Panc1 (cell line): ENCODE measurements around the gene BLVRA. TPM values are rescaled to one million over a fixed set of nuclear protein-coding genes. Genes with fewer than 3 reads are reported as not detected.
A peak's percentile ranks its signal among the peaks of the same experiment; 100 is the strongest.
"Not testable (repeated sequence)": the region's sequence is repeated elsewhere in the genome, so short reads cannot be mapped to it uniquely, and the experiment has no call there.

Experiments used
- ATAC-seq: fragments of 200-7000 bp; cut with Tn5 transposase; 2 replicates; pipeline ENCODE4 v1.9.1; 2020; ENCODE audit warnings: mild to moderate bottlenecking, moderate library complexity
- BruUV-seq: library from RNA; stranded (reverse); fragments of 400-500 nt; replicated peaks from 2 replicates; lab custom pipeline; 2021; lab: Mats Ljungman, UMichigan
- CTCF ChIA-PET: fragments of 300-600 bp; sonication (Branson Sonifier 250); formaldehyde crosslinking; loops from one replicate; lab custom pipeline; 2022; ENCODE audit warnings: antibody characterized with exemption; lab: Charles Lee
- POLR2A ChIA-PET: fragments of 300-600 bp; sonication (Branson Sonifier 250); formaldehyde crosslinking; loops from one replicate; lab custom pipeline; 2022; ENCODE audit warnings: antibody characterized with exemption; lab: Charles Lee
- DNase-seq: peaks from one replicate; pipeline ENCODE4 v3.0.0-alpha.2; 2010; ENCODE audit warnings: low read depth, low spot score
- H3K27ac ChIP-seq: 2 replicates; pipeline ENCODE4 v1.5.1; 2011; ENCODE audit warnings: mild to moderate bottlenecking, low read length, inconsistent platforms
- H3K27me3 ChIP-seq: fragments of 200-500 bp; sonication (Bioruptor generic); 2 replicates; pipeline ENCODE4 v1.6.0; 2014; ENCODE audit warnings: low read length, inconsistent platforms; ENCODE audit not compliant: control insufficient read depth, insufficient read depth
- H3K36me3 ChIP-seq: fragments of 200-500 bp; sonication (Bioruptor generic); 2 replicates; pipeline ENCODE4 v1.5.1; 2014; ENCODE audit warnings: inconsistent platforms, mild to moderate bottlenecking, low read length, moderate library complexity; ENCODE audit not compliant: control insufficient read depth, insufficient read depth
- H3K4me1 ChIP-seq: 2 replicates; pipeline ENCODE4 v1.5.1; 2011; ENCODE audit warnings: inconsistent platforms, mild to moderate bottlenecking, low read length, moderate library complexity; ENCODE audit not compliant: control insufficient read depth, insufficient read depth
- H3K4me3 ChIP-seq, 2 experiments: 2 replicates each; pipeline ENCODE4 v1.5.1; 2011 to 2012; ENCODE audit warnings: low read depth in 2 of 2, low read length in 2 of 2, mild to moderate bottlenecking in 2 of 2, inconsistent platforms in 1 of 2, moderate library complexity in 1 of 2
- H3K9me3 ChIP-seq: fragments of 200-500 bp; sonication (Bioruptor generic); 2 replicates; pipeline ENCODE4 v1.5.1; 2014; ENCODE audit warnings: low read depth, mild to moderate bottlenecking, inconsistent platforms, low read length, moderate library complexity; ENCODE audit not compliant: control insufficient read depth, insufficient read depth
- POLR2AphosphoS5 ChIP-seq: IDR thresholded peaks from 2 replicates; pipeline ENCODE4 v1.6.1; 2012; ENCODE audit warnings: mild to moderate bottlenecking, low read depth, low read length, moderate library complexity
- SIN3A ChIP-seq: IDR thresholded peaks from 2 replicates; pipeline ENCODE4 v1.6.1; 2012; ENCODE audit warnings: low read depth, mild to moderate bottlenecking, low read length, moderate library complexity, borderline replicate concordance; ENCODE audit not compliant: insufficient read depth
- TCF7L2 ChIP-seq: IDR thresholded peaks from 2 replicates; pipeline ENCODE4 v1.6.1; 2011; ENCODE audit warnings: mild to moderate bottlenecking, low read depth, low read length, inconsistent platforms
- in situ Hi-C: cut with HindIII; loops from 2 replicates; pipeline ENCODE4 v1.10.0; 2016; ENCODE audit warnings: low sequenced_read_pairs, low pct_unique_long_range_greater_than_20kb
- intact Hi-C: fragments of 100-400 bp; cut with micrococcal nuclease; formaldehyde crosslinking; loops from one replicate; pipeline ENCODE4 v1.10.0; 2022; ENCODE audit not compliant: unreplicated experiment
- total RNA-seq: library from RNA; stranded (reverse); gene quantifications from one replicate; pipeline ENCODE4 v1.2.1, GENCODE V29; 2021; ENCODE audit not compliant: unreplicated experiment
- TF ChIP-seq, protein P1 (sequence below): fragments of 450-650 bp; IDR thresholded peaks from 2 replicates; pipeline ENCODE4 v1.5.1; 2017; ENCODE audit warnings: mild to moderate bottlenecking
- TF ChIP-seq, protein P2 (sequence below), 2 experiments: IDR thresholded peaks; 2 replicates each; pipeline ENCODE4 v1.6.1; 2011 to 2012; ENCODE audit warnings: low read depth in 2 of 2, control low read depth in 1 of 2, low read length in 1 of 2, mild to moderate bottlenecking in 1 of 2, moderate library complexity in 1 of 2; ENCODE audit not compliant: insufficient read depth in 1 of 2

BLVRA gene
- total RNA-seq, 1 experiment from 2014 or later = 85.5 TPM

- ChIA-PET POLR2A (no interaction called here), CTCF (no interaction called here)
- in situ Hi-C loops = no loop called here
- intact Hi-C loops = no loop called here
- TF ChIP-seq TCF7L2 = no peak
- TF ChIP-seq, protein P1, sequence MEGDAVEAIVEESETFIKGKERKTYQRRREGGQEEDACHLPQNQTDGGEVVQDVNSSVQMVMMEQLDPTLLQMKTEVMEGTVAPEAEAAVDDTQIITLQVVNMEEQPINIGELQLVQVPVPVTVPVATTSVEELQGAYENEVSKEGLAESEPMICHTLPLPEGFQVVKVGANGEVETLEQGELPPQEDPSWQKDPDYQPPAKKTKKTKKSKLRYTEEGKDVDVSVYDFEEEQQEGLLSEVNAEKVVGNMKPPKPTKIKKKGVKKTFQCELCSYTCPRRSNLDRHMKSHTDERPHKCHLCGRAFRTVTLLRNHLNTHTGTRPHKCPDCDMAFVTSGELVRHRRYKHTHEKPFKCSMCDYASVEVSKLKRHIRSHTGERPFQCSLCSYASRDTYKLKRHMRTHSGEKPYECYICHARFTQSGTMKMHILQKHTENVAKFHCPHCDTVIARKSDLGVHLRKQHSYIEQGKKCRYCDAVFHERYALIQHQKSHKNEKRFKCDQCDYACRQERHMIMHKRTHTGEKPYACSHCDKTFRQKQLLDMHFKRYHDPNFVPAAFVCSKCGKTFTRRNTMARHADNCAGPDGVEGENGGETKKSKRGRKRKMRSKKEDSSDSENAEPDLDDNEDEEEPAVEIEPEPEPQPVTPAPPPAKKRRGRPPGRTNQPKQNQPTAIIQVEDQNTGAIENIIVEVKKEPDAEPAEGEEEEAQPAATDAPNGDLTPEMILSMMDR = no peak
- TF ChIP-seq SIN3A = no peak
- TF ChIP-seq, protein P2, sequence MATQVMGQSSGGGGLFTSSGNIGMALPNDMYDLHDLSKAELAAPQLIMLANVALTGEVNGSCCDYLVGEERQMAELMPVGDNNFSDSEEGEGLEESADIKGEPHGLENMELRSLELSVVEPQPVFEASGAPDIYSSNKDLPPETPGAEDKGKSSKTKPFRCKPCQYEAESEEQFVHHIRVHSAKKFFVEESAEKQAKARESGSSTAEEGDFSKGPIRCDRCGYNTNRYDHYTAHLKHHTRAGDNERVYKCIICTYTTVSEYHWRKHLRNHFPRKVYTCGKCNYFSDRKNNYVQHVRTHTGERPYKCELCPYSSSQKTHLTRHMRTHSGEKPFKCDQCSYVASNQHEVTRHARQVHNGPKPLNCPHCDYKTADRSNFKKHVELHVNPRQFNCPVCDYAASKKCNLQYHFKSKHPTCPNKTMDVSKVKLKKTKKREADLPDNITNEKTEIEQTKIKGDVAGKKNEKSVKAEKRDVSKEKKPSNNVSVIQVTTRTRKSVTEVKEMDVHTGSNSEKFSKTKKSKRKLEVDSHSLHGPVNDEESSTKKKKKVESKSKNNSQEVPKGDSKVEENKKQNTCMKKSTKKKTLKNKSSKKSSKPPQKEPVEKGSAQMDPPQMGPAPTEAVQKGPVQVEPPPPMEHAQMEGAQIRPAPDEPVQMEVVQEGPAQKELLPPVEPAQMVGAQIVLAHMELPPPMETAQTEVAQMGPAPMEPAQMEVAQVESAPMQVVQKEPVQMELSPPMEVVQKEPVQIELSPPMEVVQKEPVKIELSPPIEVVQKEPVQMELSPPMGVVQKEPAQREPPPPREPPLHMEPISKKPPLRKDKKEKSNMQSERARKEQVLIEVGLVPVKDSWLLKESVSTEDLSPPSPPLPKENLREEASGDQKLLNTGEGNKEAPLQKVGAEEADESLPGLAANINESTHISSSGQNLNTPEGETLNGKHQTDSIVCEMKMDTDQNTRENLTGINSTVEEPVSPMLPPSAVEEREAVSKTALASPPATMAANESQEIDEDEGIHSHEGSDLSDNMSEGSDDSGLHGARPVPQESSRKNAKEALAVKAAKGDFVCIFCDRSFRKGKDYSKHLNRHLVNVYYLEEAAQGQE (IDR thresholded peaks at IDR 0.05; ENCODE audit: insufficient read depth in 1 of 2, low read depth in 2 of 2, low read length in 1 of 2) = no peak
- no peak for TF ChIP-seq POLR2AphosphoS5
- H3K4me3 ChIP-seq = no peak overlapping the region
- DNase-seq = no peak
- ATAC-seq = peak; percentile 59; the same call in 1 of the 2 replicates
- no TSS peak for BruUV-seq
- H3K4me1 ChIP-seq = peaks cover 6% of the 10 kb centered on the region; the same call in 1 of the 2 replicates
- H3K27me3 ChIP-seq = no peaks in the 10 kb centered on the region; the same call in 1 of the 2 replicates
- H3K27ac ChIP-seq = no peak overlapping the region
- H3K9me3 ChIP-seq = no peaks in the 10 kb centered on the region
- H3K36me3 ChIP-seq = no peaks in the 10 kb centered on the region
Observed at GRCh38 chr7:43823941-43824340, 65.5 kb downstream of the BLVRA start.

DNA sequence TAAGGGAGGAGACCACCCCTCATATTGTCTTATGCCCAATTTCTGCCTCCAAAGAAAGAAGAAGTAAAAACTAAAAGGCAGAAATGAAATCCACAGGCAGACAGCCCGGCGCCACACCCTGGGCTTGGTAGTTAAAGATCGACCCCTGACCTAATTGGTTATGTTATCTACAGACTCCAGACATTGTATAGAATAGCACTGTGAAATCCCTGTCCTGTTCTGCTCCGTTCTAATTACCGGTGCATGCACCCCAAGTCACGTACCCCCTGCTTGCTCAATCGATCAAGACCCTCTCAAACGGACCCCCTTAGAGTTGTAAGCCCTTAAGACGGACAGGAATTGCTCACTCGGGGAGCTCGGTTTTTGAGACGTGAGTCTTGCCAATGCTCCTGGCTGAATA, 66.0 kb downstream of the BLVRA start:
- ATAC-seq, POLR2A ChIA-PET, H3K27me3 ChIP-seq, H3K9me3 ChIP-seq, H3K4me1 ChIP-seq, H3K4me3 ChIP-seq, in situ Hi-C loops, H3K36me3 ChIP-seq, intact Hi-C loops, BruUV-seq, DNase-seq, H3K27ac ChIP-seq: not testable (repeated sequence)
- CTCF ChIA-PET = interaction anchor here (1.4 kb wide), 1 partner anchor 242 kb away, joined by 7 read pairs; the partner anchor contains the start of gene STK17A

- in situ Hi-C loops (no loop called here), intact Hi-C loops (no loop called here)
- Histone ChIP-seq H3K36me3 (no peaks in the 10 kb centered on the region), H3K4me1 (peaks cover 6% of the 10 kb centered on the region; the same call in 1 of the 2 replicates), H3K27ac (no peak overlapping the region), H3K4me3 (no peak overlapping the region), H3K27me3 (no peaks in the 10 kb centered on the region; the same call in 1 of the 2 replicates), H3K9me3 (no peaks in the 10 kb centered on the region)
- BruUV-seq = no TSS peak
- TF ChIP-seq POLR2AphosphoS5 = no peak
- no peak for ATAC-seq
- ChIA-PET POLR2A (no interaction called here), CTCF (interaction anchor here (1.4 kb wide), 1 partner anchor 242 kb away, joined by 7 read pairs; the partner anchor contains the start of gene STK17A)
- DNase-seq = no peak
Observed at GRCh38 chr7:43824963-43825362, 66.5 kb downstream of the BLVRA start.
